CD4-positive, alpha-beta memory T cell (primary cell): ENCODE data around the gene LPA. TPM values are rescaled to one million over a fixed set of nuclear protein-coding genes. Genes with fewer than 3 reads are reported as not detected.

Experiments used
- CTCF ChIA-PET: fragments of 350-600 bp; sonication (Branson Sonifier 250); formaldehyde crosslinking; loops from one replicate; lab custom pipeline; 2021; ENCODE audit warnings: inconsistent platforms; ENCODE audit not compliant: partially characterized antibody; lab: Charles Lee
- POLR2A ChIA-PET: fragments of 350-600 bp; sonication (Branson Sonifier 250); formaldehyde crosslinking; loops from one replicate; lab custom pipeline; 2021; ENCODE audit not compliant: partially characterized antibody; lab: Charles Lee
- DNase-seq, 5 donors: peaks; one replicate each; pipeline versions ENCODE4 v3.0.0 to v3.0.0-alpha.2; 2020 to 2022; ENCODE audit warnings: mixed read lengths in 1 of 5
- H3K27ac ChIP-seq: one replicate; pipeline ENCODE4 v1.7.0; 2013; ENCODE audit warnings: low read depth, low read length
- H3K27me3 ChIP-seq: 2 replicates; pipeline ENCODE4 v1.7.0; 2013; ENCODE audit warnings: mild to moderate bottlenecking, low read length, moderate library complexity; ENCODE audit not compliant: insufficient read depth
- H3K36me3 ChIP-seq: 2 replicates; pipeline ENCODE4 v1.7.0; 2013; ENCODE audit warnings: mild to moderate bottlenecking, low read length, moderate library complexity; ENCODE audit not compliant: insufficient read depth
- H3K4me1 ChIP-seq: 2 replicates; pipeline ENCODE4 v1.7.0; 2013; ENCODE audit warnings: mild to moderate bottlenecking, low read length, moderate library complexity; ENCODE audit not compliant: insufficient read depth
- H3K4me3 ChIP-seq, 2 donors: one replicate each; pipeline ENCODE4 v1.7.0; 2013; ENCODE audit warnings: low read length in 2 of 2, mild to moderate bottlenecking in 1 of 2
- H3K9me3 ChIP-seq, 2 donors: one replicate each; pipeline ENCODE4 v1.7.0; 2013; ENCODE audit warnings: low read length in 2 of 2, control low read depth in 1 of 2; ENCODE audit not compliant: control insufficient read depth in 1 of 2
- H3K27ac Mint-ChIP-seq, 7 donors: one replicate each; pipeline ENCODE4 v1.8.0; 2020 to 2021; ENCODE audit warnings: mixed read lengths in 7 of 7, mild to moderate bottlenecking in 6 of 7, inconsistent platforms in 3 of 7, moderate library complexity in 3 of 7
- H3K27me3 Mint-ChIP-seq, 2 donors: one replicate each; pipeline ENCODE4 v1.8.0; 2020 to 2021; ENCODE audit warnings: mixed read lengths in 2 of 2
- H3K36me3 Mint-ChIP-seq, 2 donors: one replicate each; pipeline ENCODE4 v1.8.0; 2020 to 2021; ENCODE audit warnings: mixed read lengths in 2 of 2, inconsistent platforms in 1 of 2, mild to moderate bottlenecking in 1 of 2
- H3K4me1 Mint-ChIP-seq, 4 donors: one replicate each; pipeline ENCODE4 v1.8.0; 2020 to 2021; ENCODE audit warnings: mixed read lengths in 4 of 4, mild to moderate bottlenecking in 1 of 4
- H3K4me3 Mint-ChIP-seq, 8 donors: one replicate each; pipeline ENCODE4 v1.8.0; 2020 to 2021; ENCODE audit warnings: mixed read lengths in 8 of 8, mild to moderate bottlenecking in 7 of 8, moderate library complexity in 6 of 8, inconsistent platforms in 3 of 8
- H3K9me3 Mint-ChIP-seq, 8 donors: one replicate each; pipeline ENCODE4 v1.8.0; 2020 to 2021; ENCODE audit warnings: mixed read lengths in 8 of 8, mild to moderate bottlenecking in 5 of 8, inconsistent platforms in 3 of 8, moderate library complexity in 1 of 8
- intact Hi-C: fragments of 100-400 bp; cut with micrococcal nuclease; formaldehyde crosslinking; loops from one replicate; pipeline ENCODE4 v1.15.1; 2023
- polyA plus RNA-seq, 2 donors: library from polyadenylated mRNA; unstranded; fragments of 300-500 nt; fragmentation: Illumina TruSeq; gene quantifications; one replicate each; pipeline ENCODE4 v1.2.3, GENCODE V29; 2021
- total RNA-seq, 2 experiments: library from RNA; stranded (reverse); gene quantifications; one replicate each; pipeline ENCODE4 v1.2.3, GENCODE V29; 2021

LPA gene
- total and polyA plus RNA-seq, 4 experiments from 2014 or later, result not detected

DNA sequence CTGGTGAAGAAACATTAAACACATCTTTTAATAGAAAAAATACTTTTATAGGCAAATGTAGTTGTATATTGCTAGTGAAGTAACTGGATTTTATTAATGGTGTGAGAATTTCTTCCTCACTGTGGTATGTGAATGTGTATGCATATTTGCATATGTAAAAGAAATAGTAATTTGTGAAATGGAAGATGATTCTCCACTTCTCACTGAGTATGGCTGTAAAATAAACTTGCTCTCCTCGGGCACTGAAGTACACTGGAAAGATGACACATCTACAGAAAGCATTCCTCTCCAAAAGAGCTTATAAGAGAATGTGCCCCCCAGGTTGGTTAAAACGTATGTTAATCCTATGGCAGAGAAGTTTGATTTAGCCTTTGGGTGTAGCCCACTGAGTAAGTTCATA lies 155.5 kb downstream of the LPA start:
- Histone ChIP-seq H3K36me3 (no peaks in the 10 kb centered on the region), H3K27ac (no peak overlapping the region), H3K4me1 (no peaks in the 10 kb centered on the region), H3K27me3 (no peaks in the 10 kb centered on the region), H3K9me3 (no peaks in the 10 kb centered on the region), H3K4me3 (no peak overlapping the region)
- intact Hi-C loops, result no loop called here
- Mint-ChIP-seq H3K27me3 (no peaks in the 10 kb centered on the region), H3K9me3 (peaks cover 0 to 16% (median 5%) of the 10 kb centered on the region in 8 donors), H3K36me3 (peaks cover 11 to 18% of the 10 kb centered on the region in 2 donors), H3K4me3 (no peak overlapping the region), H3K27ac (peak overlapping the region in 1 of 7 donors; percentile 14), H3K4me1 (peaks cover 4 to 11% (median 6%) of the 10 kb centered on the region in 4 donors)
- CTCF ChIA-PET, result interaction anchor here (2.6 kb wide), 1 partner anchor 12 kb away, joined by 22 read pairs; no protein-coding TSS in a partner anchor
- DNase-seq, result no peak
- POLR2A ChIA-PET, result no interaction called here

DNA sequence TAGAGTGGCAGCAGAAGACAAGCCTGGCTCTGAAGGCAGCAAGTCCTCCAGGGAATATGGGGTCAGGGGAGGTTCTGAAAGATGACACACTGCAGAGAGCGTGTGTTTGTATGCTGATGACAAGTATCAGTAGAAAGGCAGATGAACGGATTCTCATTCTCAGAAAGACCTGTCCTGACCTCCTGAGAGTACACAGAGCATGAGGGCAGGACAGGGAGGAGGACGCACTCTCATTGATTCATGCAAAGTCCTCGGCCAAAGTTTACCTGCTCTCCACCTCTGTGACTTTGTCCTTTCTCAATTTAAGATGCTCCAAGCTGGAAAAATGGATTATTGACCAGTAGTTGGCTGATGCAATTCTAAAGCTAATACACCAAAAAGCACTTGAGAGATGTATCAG lies 156.7 kb downstream of the LPA start:
- H3K4me3 ChIP-seq, result no peak overlapping the region
- no peaks in the 10 kb centered on the region for H3K27me3 Mint-ChIP-seq
- H3K4me3 Mint-ChIP-seq, result no peak overlapping the region
- H3K27ac ChIP-seq, result no peak overlapping the region
- no peak for DNase-seq
- POLR2A ChIA-PET, result no interaction called here
- no peaks in the 10 kb centered on the region for H3K4me1 ChIP-seq
- peaks cover 9 to 20% of the 10 kb centered on the region in 2 donors for H3K36me3 Mint-ChIP-seq
- intact Hi-C loops, result no loop called here
- H3K27me3 ChIP-seq, result no peaks in the 10 kb centered on the region
- peaks cover 0 to 20% (median 8%) of the 10 kb centered on the region in 8 donors for H3K9me3 Mint-ChIP-seq
- peaks cover 1 to 11% (median 5%) of the 10 kb centered on the region in 4 donors for H3K4me1 Mint-ChIP-seq
- H3K36me3 ChIP-seq, result no peaks in the 10 kb centered on the region
- H3K27ac Mint-ChIP-seq, result peak overlapping the region in 1 of 7 donors; percentile 19
- no peaks in the 10 kb centered on the region for H3K9me3 ChIP-seq
- CTCF ChIA-PET, result interaction anchor here (0.9 to 2.6 kb wide), 2 partner anchors 9 to 13 kb away, joined by 3 to 22 read pairs; no protein-coding TSS in a partner anchor

DNA sequence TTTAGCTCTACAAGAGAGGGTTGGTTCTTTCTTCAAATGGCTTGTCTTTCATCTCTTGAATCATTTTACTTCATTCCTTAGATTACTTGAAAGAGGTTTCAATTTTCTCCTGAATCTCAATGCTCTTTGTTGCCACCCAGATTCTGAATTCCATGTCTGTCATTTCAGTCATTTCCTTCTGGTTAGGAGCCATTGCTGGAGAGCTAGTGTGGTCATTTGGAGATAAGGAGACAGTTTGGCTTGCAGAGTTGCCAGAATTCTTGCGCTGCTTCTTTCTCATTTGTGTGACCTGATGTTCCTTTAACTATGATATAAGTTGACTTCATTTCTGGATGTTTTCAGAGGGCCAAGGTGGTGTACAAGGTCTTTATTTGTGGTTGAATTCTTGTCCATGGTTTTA lies 158.1 kb downstream of the LPA start:
- H3K27me3 Mint-ChIP-seq, result no peaks in the 10 kb centered on the region
- no peak overlapping the region for H3K27ac Mint-ChIP-seq
- H3K4me3 ChIP-seq, result no peak overlapping the region
- POLR2A ChIA-PET, result no interaction called here
- no peaks in the 10 kb centered on the region for H3K4me1 ChIP-seq
- H3K36me3 Mint-ChIP-seq, result peaks cover 15 to 32% of the 10 kb centered on the region in 2 donors
- no peaks in the 10 kb centered on the region for H3K36me3 ChIP-seq
- H3K27ac ChIP-seq, result no peak overlapping the region
- no peak overlapping the region for H3K4me3 Mint-ChIP-seq
- H3K9me3 Mint-ChIP-seq, result peaks cover 0 to 20% (median 8%) of the 10 kb centered on the region in 8 donors
- intact Hi-C loops, result no loop called here
- CTCF ChIA-PET, result interaction anchor here (0.8 kb wide), 1 partner anchor 14 kb away, joined by 3 read pairs; no protein-coding TSS in a partner anchor
- no peaks in the 10 kb centered on the region for H3K9me3 ChIP-seq
- no peak for DNase-seq
- peaks cover 1 to 11% (median 5%) of the 10 kb centered on the region in 4 donors for H3K4me1 Mint-ChIP-seq
- H3K27me3 ChIP-seq, result no peaks in the 10 kb centered on the region

DNA sequence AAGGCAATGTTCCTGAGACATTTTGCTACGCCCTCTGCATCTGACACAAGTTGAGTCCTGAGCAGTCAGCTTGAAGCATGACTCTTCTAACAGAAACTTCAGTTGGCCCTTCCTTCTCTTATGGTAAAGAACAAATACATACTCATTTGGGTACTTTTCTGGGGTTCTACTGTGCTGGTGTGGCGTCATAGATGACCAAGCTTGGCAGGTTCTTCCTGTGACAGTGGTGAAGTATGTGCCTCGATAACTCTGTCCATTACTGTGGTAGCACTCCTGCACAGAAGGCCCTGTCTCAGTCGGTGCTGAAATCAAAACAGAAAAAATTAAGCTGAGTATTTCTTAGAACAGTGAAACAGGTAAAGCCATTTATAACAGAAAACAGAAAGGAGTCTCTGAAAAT lies 163.4 kb downstream of the LPA start:
- peaks cover 0 to 20% (median 8%) of the 10 kb centered on the region in 8 donors for H3K9me3 Mint-ChIP-seq
- no peak overlapping the region for H3K4me3 ChIP-seq
- no peak overlapping the region for H3K27ac ChIP-seq
- H3K4me3 Mint-ChIP-seq, result no peak overlapping the region
- H3K27me3 ChIP-seq, result no peaks in the 10 kb centered on the region
- H3K9me3 ChIP-seq, result no peaks in the 10 kb centered on the region
- H3K27ac Mint-ChIP-seq, result no peak overlapping the region
- H3K27me3 Mint-ChIP-seq, result no peaks in the 10 kb centered on the region
- no peak for DNase-seq
- ChIA-PET CTCF (interaction anchor here (1.5 to 2.2 kb wide), 2 partner anchors 19 to 33 kb away, joined by 4 to 8 read pairs; no protein-coding TSS in a partner anchor), POLR2A (no interaction called here)
- H3K36me3 ChIP-seq, result no peaks in the 10 kb centered on the region
- no peaks in the 10 kb centered on the region for H3K4me1 Mint-ChIP-seq
- intact Hi-C loops, result no loop called here
- H3K36me3 Mint-ChIP-seq, result peaks cover 47 to 70% of the 10 kb centered on the region in 2 donors
- no peaks in the 10 kb centered on the region for H3K4me1 ChIP-seq

DNA sequence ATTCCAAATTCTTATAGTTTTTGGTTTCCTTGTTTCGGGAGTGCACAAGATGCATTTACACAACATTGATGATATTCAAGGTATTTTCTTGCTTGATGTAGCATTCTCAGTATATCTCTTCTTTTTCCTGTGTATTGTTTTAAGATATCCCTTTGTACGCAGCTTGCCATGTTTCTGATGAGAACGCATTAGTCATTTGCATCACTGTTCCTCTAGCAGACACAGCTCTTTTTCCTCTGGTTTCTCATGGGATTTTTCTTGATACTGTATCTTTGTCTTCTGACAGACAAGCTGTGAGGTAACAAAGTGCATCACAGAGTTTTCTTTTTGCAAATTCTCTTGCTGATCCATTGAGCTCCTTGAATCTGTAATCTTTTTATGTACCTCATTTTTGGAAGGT lies 169.5 kb downstream of the LPA start:
- Mint-ChIP-seq H3K4me3 (no peak overlapping the region), H3K27ac (peak overlapping the region in 1 of 7 donors; percentile 44), H3K27me3 (no peaks in the 10 kb centered on the region), H3K4me1 (no peaks in the 10 kb centered on the region), H3K36me3 (peaks cover 73 to 88% of the 10 kb centered on the region in 2 donors), H3K9me3 (no peaks in the 10 kb centered on the region)
- DNase-seq, result no peak
- no peaks in the 10 kb centered on the region for H3K9me3 ChIP-seq
- no peak overlapping the region for H3K27ac ChIP-seq
- ChIA-PET CTCF (interaction anchor here (1.0 kb wide), 1 partner anchor 25 kb away, joined by 3 read pairs; no protein-coding TSS in a partner anchor), POLR2A (no interaction called here)
- intact Hi-C loops, result no loop called here
- H3K27me3 ChIP-seq, result no peaks in the 10 kb centered on the region
- H3K36me3 ChIP-seq, result peaks cover 5% of the 10 kb centered on the region
- no peak overlapping the region for H3K4me3 ChIP-seq
- no peaks in the 10 kb centered on the region for H3K4me1 ChIP-seq

- Histone ChIP-seq H3K4me1 (no peaks in the 10 kb centered on the region), H3K9me3 (no peaks in the 10 kb centered on the region), H3K27me3 (no peaks in the 10 kb centered on the region), H3K27ac (no peak overlapping the region), H3K4me3 (no peak overlapping the region), H3K36me3 (peaks cover 5% of the 10 kb centered on the region)
- H3K4me3 Mint-ChIP-seq, result no peak overlapping the region
- no peaks in the 10 kb centered on the region for H3K4me1 Mint-ChIP-seq
- POLR2A ChIA-PET, result no interaction called here
- no peak for DNase-seq
- no peaks in the 10 kb centered on the region for H3K9me3 Mint-ChIP-seq
- peaks cover 85 to 87% of the 10 kb centered on the region in 2 donors for H3K36me3 Mint-ChIP-seq
- peak overlapping the region in 1 of 7 donors; percentile 19 for H3K27ac Mint-ChIP-seq
- intact Hi-C loops, result no loop called here
- no peaks in the 10 kb centered on the region for H3K27me3 Mint-ChIP-seq
- CTCF ChIA-PET, result no interaction called here
Measured at GRCh38 chr6:160489091-160489490, 175.0 kb downstream of the LPA start.

DNA sequence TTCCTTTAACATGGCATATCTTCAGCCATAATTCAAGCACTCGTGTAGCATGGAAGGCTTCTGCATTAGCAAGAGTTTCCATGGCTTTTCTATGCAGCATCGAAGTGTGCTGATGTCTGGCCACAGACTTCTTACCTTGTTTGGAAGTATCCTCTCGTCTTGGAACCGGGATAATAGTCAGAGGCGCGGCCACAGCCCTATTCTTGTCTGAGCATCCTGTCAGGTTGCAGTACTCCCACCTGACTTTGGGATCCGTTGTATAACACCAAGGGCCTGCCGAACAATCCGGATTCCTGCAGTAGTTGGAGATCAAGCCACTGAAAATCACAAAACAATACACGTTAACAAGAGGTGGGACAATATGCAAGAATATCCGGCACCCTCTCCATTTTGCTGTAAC lies 177.0 kb downstream of the LPA start:
- H3K9me3 ChIP-seq, result no peaks in the 10 kb centered on the region
- Mint-ChIP-seq H3K36me3 (peaks cover 86 to 88% of the 10 kb centered on the region in 2 donors), H3K9me3 (peaks cover 0 to 6% (median 0%) of the 10 kb centered on the region in 8 donors), H3K4me3 (no peak overlapping the region), H3K27me3 (no peaks in the 10 kb centered on the region), H3K4me1 (no peaks in the 10 kb centered on the region), H3K27ac (no peak overlapping the region)
- H3K4me3 ChIP-seq, result no peak overlapping the region
- no peaks in the 10 kb centered on the region for H3K4me1 ChIP-seq
- no peaks in the 10 kb centered on the region for H3K27me3 ChIP-seq
- intact Hi-C loops, result no loop called here
- DNase-seq, result no peak
- ChIA-PET POLR2A (no interaction called here), CTCF (no interaction called here)
- peaks cover 5% of the 10 kb centered on the region for H3K36me3 ChIP-seq
- H3K27ac ChIP-seq, result no peak overlapping the region
